Type B pancreatic cell (in vitro differentiated cells): ENCODE measurements around the gene ZNF304. TPM values are rescaled to one million over a fixed set of nuclear protein-coding genes. Genes with fewer than 3 reads are reported as not detected.

Source experiments
- DNase-seq: peaks from one replicate; pipeline ENCODE4 v3.0.0; 2021; ENCODE audit warnings: mixed read lengths; ENCODE audit not compliant: unreplicated experiment; ENCODE audit errors: extremely low spot score
- H3K27ac Mint-ChIP-seq: 2 replicates; pipeline ENCODE4 v1.8.0; 2021; ENCODE audit warnings: mild to moderate bottlenecking, mixed read lengths
- H3K27me3 Mint-ChIP-seq: 2 replicates; pipeline ENCODE4 v1.8.0; 2021; ENCODE audit warnings: mixed read lengths
- H3K36me3 Mint-ChIP-seq: 2 replicates; pipeline ENCODE4 v1.8.0; 2021; ENCODE audit warnings: mixed read lengths
- H3K4me1 Mint-ChIP-seq: one replicate; pipeline ENCODE4 v1.8.0; 2021; ENCODE audit warnings: mixed read lengths; ENCODE audit not compliant: unreplicated experiment
- H3K4me3 Mint-ChIP-seq: 2 replicates; pipeline ENCODE4 v1.8.0; 2021; ENCODE audit warnings: mild to moderate bottlenecking, mixed read lengths
- H3K9me3 Mint-ChIP-seq: 2 replicates; pipeline ENCODE4 v1.8.0; 2021; ENCODE audit warnings: mixed read lengths
- total RNA-seq: library from RNA; stranded (reverse); gene quantifications from 2 replicates; pipeline ENCODE4 v1.2.1, GENCODE V29; 2021; ENCODE audit warnings: low replicate concordance
- TF ChIP-seq, protein P1 (sequence below): fragments of 200-600 bp; sonication (generic); conservative IDR thresholded peaks from 2 replicates; pipeline ENCODE4 v1.5.0; 2021; ENCODE audit warnings: antibody characterized with exemption, mild to moderate bottlenecking

ZNF304 gene
- total RNA-seq, 1 donor from 2014 or later = 12.1 TPM

DNA sequence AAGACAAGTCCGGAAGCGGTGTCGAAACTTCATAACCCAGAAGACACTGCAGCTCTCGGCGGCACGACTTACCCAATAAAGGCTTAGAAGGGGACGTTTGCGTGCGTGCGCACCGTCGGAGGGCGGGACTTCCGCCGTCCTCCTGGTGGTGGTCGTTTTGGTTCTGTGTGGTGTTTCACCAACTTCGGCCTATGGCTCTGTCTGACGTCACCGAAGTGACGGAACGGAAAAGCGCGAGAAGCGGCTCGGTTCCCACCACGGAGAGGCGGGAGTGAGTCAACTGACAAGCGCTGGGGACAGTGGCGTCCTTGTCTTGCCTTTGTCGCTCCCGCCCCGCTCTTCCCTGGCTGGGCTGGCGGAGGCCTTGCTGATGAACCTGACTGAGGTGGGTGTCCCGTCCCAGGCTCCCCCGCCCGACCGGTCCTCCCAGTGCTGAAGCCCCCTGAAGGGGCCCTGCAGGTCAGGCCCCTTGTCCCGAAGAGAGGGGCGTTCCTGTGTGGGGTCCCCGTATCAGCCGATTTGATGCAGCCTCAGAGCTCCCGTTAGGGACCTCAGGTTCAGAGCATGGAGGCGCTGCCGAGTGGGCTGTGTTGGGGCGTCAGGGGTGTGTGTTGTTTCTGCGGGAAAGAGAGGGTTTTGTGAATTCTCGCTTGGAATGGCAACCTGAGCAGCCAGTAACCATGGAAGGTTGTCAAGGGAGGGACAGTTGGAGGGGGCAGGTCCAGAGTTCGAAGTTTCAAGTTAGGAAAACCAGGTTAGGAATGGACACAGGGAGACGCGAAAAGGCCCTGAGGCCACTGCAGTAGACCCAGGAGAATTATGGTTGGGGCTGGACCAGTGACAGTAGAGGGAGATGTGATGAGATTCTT is 38.9 kb downstream of the ZNF304 start, which contains the start of gene ZNF548:
ZNF548 (plus strand) TSS at position 125 of the 869 bp plus-strand sequence; CDS start at position 371, 246 bp downstream.
- DNase-seq = peak; percentile 96
- Mint-ChIP-seq H3K36me3 (peaks cover 31% of the 10 kb centered on the region), H3K27ac (peak within 1 kb of the TSS; percentile 98), H3K9me3 (no peaks in the 10 kb centered on the region), H3K4me1 (peaks cover 12% of the 10 kb centered on the region), H3K4me3 (peak within 1 kb of the TSS; percentile 97), H3K27me3 (no peaks in the 10 kb centered on the region)
- TF ChIP-seq, protein P1, sequence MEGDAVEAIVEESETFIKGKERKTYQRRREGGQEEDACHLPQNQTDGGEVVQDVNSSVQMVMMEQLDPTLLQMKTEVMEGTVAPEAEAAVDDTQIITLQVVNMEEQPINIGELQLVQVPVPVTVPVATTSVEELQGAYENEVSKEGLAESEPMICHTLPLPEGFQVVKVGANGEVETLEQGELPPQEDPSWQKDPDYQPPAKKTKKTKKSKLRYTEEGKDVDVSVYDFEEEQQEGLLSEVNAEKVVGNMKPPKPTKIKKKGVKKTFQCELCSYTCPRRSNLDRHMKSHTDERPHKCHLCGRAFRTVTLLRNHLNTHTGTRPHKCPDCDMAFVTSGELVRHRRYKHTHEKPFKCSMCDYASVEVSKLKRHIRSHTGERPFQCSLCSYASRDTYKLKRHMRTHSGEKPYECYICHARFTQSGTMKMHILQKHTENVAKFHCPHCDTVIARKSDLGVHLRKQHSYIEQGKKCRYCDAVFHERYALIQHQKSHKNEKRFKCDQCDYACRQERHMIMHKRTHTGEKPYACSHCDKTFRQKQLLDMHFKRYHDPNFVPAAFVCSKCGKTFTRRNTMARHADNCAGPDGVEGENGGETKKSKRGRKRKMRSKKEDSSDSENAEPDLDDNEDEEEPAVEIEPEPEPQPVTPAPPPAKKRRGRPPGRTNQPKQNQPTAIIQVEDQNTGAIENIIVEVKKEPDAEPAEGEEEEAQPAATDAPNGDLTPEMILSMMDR = peak; percentile 57

DNA sequence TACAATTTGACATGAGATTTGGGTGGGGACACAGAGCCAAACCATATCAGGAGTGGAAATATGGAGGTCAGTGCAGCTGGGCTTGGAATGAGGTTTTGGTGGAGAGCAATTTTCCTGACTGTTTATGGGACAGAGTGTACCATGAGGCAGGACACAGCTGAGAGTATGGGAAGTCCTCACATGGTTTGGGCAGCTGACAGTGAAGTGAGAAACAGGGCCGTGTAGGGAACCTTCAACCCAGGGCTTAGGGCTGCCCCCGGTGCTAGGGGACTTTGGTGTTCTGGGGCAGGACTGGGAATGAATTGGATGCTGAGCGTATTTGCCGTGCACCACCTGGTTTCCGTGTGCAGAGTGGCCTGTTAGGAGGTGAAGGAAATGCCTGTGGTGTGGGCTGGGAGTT is 44.6 kb downstream of the ZNF304 start:
- DNase-seq = peak; percentile 42
- Mint-ChIP-seq H3K9me3 (peaks cover 21% of the 10 kb centered on the region), H3K4me1 (peaks cover 5% of the 10 kb centered on the region), H3K27me3 (no peaks in the 10 kb centered on the region), H3K4me3 (no peak overlapping the region), H3K27ac (no peak overlapping the region), H3K36me3 (peaks cover 76% of the 10 kb centered on the region)
- TF ChIP-seq, protein P1 = no peak

DNA sequence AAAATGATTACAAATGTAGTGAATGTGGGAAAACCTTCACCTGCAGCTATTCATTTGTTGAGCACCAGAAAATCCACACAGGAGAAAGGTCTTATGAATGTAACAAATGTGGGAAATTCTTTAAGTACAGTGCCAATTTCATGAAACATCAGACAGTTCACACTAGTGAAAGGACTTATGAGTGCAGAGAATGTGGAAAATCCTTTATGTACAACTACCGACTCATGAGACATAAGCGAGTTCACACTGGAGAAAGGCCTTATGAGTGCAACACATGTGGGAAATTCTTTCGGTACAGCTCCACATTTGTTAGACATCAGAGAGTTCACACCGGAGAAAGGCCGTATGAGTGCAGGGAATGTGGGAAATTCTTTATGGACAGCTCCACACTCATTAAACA is 47.8 kb downstream of the ZNF304 start:
- Mint-ChIP-seq H3K4me3 (no peak overlapping the region), H3K4me1 (no peaks in the 10 kb centered on the region), H3K36me3 (peaks cover 77% of the 10 kb centered on the region), H3K9me3 (peaks cover 21% of the 10 kb centered on the region), H3K27me3 (no peaks in the 10 kb centered on the region), H3K27ac (no peak overlapping the region)
- DNase-seq = no peak
- TF ChIP-seq, protein P1 = no peak

DNA sequence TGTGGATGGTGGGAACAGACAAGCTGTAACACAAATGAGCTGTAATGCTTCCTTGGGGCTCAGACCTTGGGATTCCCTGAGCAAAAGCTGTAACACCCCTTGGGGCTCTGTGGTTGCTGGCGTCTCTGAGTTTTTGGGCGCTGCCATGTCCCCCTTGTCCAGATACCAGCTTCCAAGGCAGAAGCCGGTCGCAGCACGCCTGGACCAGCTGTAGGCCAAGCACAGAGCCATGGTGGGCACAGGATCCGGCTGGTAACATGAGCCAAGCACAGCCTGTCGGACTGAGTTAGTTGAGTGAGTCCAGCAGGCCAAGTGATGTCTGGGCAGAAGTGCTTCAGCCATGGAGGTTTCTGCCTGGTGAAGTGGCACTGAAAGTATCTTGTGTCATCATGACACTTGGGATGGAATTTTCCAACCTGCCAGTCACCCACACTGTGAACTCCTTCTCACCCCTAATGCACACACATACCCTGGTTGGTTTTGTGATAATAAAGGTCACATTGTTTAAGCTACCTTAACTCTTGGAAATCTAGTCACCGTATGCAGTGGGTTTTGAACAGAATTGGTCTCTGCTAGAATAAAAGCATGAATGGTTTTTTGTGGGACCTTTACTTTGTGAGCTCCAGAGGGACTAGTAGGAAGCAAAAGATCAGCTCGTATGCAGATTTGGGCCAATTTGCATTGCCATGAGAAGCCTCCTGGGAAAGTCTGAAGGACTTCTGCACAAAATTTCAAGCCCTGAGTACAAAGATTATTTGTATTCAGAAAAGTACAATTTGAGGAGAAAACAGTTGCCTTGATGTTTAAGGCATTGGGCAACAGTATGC is 52.9 kb downstream of the ZNF304 start:
- H3K9me3 Mint-ChIP-seq = peaks cover 5% of the 10 kb centered on the region
- H3K27ac Mint-ChIP-seq = no peak overlapping the region
- no peak for DNase-seq
- H3K27me3 Mint-ChIP-seq = no peaks in the 10 kb centered on the region
- TF ChIP-seq, protein P1 = no peak
- no peaks in the 10 kb centered on the region for H3K4me1 Mint-ChIP-seq
- H3K4me3 Mint-ChIP-seq = no peak overlapping the region
- H3K36me3 Mint-ChIP-seq = peaks cover 26% of the 10 kb centered on the region

DNA sequence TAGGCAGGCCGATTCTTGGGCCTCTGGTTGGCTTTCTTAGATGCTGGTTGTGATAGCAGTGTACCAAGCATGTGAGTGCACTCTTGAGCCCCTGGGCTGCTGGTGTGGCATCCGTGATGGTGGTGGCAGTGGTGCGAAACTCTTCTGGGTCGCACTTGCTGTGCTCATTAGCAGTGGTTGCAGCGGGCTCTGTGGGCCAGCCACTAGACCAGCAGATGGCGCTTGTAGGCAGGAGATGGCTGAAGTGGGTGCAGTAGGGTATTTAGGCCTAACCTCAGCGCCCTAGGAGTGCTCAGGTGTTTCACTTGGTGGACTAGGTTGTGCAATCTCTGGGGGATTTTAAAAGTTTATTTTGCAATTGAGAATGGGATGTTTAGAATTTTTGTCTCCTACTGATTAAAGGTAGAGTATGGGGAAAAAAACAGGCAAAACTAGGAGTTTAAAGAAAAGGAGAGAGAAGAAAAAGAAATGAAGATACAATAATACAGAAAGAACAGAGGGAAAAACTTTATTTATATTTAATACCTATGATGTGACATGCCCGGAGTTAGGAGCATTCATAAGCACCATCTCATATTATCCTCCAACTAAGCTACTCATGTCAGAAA is 55.5 kb downstream of the ZNF304 start:
- Mint-ChIP-seq H3K4me1 (peaks cover 10% of the 10 kb centered on the region), H3K36me3 (peaks cover 7% of the 10 kb centered on the region), H3K27me3 (no peaks in the 10 kb centered on the region), H3K27ac (peak overlapping the region; percentile 27), H3K9me3 (no peaks in the 10 kb centered on the region), H3K4me3 (no peak overlapping the region)
- DNase-seq = no peak
- TF ChIP-seq, protein P1 = peak; percentile 83

Other genes starting within 250 kb of the ZNF304 start
- not detected in 2 replicates for gene USP29, start 231.3 kb upstream of the ZNF304 start, total RNA-seq
- gene ZIM3, start 206.1 kb upstream of the ZNF304 start, total RNA-seq = not detected in 2 replicates
- gene DUXA, start 183.8 kb upstream of the ZNF304 start, total RNA-seq = not detected in 2 replicates
- 37.0 and 42.5 TPM in 2 replicates for gene ZNF264, start 159.8 kb upstream of the ZNF304 start, total RNA-seq
- 0.34 and 0.55 TPM in 2 replicates for gene AURKC, start 120.2 kb upstream of the ZNF304 start, total RNA-seq
- 16.8 and 16.9 TPM in 2 replicates for gene ZNF805, start 110.6 kb upstream of the ZNF304 start, total RNA-seq
- gene ZNF460, start 70.8 kb upstream of the ZNF304 start, total RNA-seq = 58.4 and 66.1 TPM in 2 replicates
- 8.3 and 9.8 TPM in 2 replicates for gene ZNF543, start 30.8 kb upstream of the ZNF304 start, total RNA-seq
- 11.9 and 12.3 TPM in 2 replicates for gene TRAPPC2B, start 12.3 kb downstream of the ZNF304 start, total RNA-seq
- gene ZNF547, start 12.3 kb downstream of the ZNF304 start, total RNA-seq = 3.9 and 4.9 TPM in 2 replicates
- 23.9 and 28.2 TPM in 2 replicates for gene ZNF548, start 38.6 kb downstream of the ZNF304 start, total RNA-seq
- 13.3 and 13.9 TPM in 2 replicates for gene ZNF17, start 59.9 kb downstream of the ZNF304 start, total RNA-seq
- gene ZNF749, start 84.1 kb downstream of the ZNF304 start, total RNA-seq = 17.5 and 26.6 TPM in 2 replicates
- 0.94 and 1.6 TPM in 2 replicates for gene VN1R1, start 105.9 kb downstream of the ZNF304 start, total RNA-seq
- gene ZNF772, start 126.3 kb downstream of the ZNF304 start, total RNA-seq = 16.6 and 18.0 TPM in 2 replicates
- 15.4 and 18.4 TPM in 2 replicates for gene ZNF419, start 136.5 kb downstream of the ZNF304 start, total RNA-seq
- 9.6 and 9.8 TPM in 2 replicates for gene ZNF773, start 148.7 kb downstream of the ZNF304 start, total RNA-seq
- 8.5 and 9.2 TPM in 2 replicates for gene ZNF549, start 176.1 kb downstream of the ZNF304 start, total RNA-seq
- gene ZNF550, start 208.6 kb downstream of the ZNF304 start, total RNA-seq = 15.9 and 18.7 TPM in 2 replicates
- 9.1 and 10.3 TPM in 2 replicates for gene ZNF416, start 227.6 kb downstream of the ZNF304 start, total RNA-seq
- gene ZIK1, start 232.9 kb downstream of the ZNF304 start, total RNA-seq = 11.5 and 17.6 TPM in 2 replicates
- gene ZNF530, start 248.6 kb downstream of the ZNF304 start, total RNA-seq = 4.8 and 4.9 TPM in 2 replicates